ENCODE data around the gene THSD7A.

- TF ChIP-seq CTCF (CRISPR knock-in tag; IDR thresholded peaks at IDR 0.05) (no peak), ZNF318 (CRISPR knock-in tag; IDR thresholded peaks at IDR 0.05) (no peak), ZNF839 (CRISPR knock-in tag; IDR thresholded peaks at IDR 0.05; ENCODE audit: borderline replicate concordance) (no peak), IKZF5 (CRISPR knock-in tag; IDR thresholded peaks at IDR 0.05) (no peak), ZHX1 (CRISPR knock-in tag; IDR thresholded peaks at IDR 0.05; ENCODE audit: low read depth) (no peak), ZNF24 (IDR thresholded peaks at IDR 0.05) (no peak), ZNF362 (CRISPR knock-in tag; IDR thresholded peaks at IDR 0.05; ENCODE audit: borderline replicate concordance) (no peak), MAX (IDR thresholded peaks at IDR 0.05) (no peak)
Observed at GRCh38 chr7:11668727-11669126, 163.3 kb downstream of the THSD7A start.
